Body of pancreas (tissue), 4 donors: Measurements from ENCODE around the gene G3BP2.

Experiments used
- POLR2A ChIP-seq, 3 donors: fragments of 450-650 bp; IDR thresholded peaks; one replicate each; pipeline ENCODE4 v1.6.1; 2016; ENCODE audit warnings: antibody characterized with exemption in 3 of 3, mild to moderate bottlenecking in 2 of 3
- TF ChIP-seq, protein P1 (sequence below), 7 experiments: fragments of 450-650 bp in 4 of 7; fragments of 200-600 bp in 3 of 7; sonication (generic) in 3 of 7; IDR thresholded peaks; one replicate each; pipeline ENCODE4 v1.5.1; 2016 to 2019; ENCODE audit warnings: antibody characterized with exemption in 7 of 7

GRCh38 chr4:75633846-75634245 lies 39.4 kb downstream of the G3BP2 start:
- TF ChIP-seq, protein P1, sequence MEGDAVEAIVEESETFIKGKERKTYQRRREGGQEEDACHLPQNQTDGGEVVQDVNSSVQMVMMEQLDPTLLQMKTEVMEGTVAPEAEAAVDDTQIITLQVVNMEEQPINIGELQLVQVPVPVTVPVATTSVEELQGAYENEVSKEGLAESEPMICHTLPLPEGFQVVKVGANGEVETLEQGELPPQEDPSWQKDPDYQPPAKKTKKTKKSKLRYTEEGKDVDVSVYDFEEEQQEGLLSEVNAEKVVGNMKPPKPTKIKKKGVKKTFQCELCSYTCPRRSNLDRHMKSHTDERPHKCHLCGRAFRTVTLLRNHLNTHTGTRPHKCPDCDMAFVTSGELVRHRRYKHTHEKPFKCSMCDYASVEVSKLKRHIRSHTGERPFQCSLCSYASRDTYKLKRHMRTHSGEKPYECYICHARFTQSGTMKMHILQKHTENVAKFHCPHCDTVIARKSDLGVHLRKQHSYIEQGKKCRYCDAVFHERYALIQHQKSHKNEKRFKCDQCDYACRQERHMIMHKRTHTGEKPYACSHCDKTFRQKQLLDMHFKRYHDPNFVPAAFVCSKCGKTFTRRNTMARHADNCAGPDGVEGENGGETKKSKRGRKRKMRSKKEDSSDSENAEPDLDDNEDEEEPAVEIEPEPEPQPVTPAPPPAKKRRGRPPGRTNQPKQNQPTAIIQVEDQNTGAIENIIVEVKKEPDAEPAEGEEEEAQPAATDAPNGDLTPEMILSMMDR (IDR thresholded peaks at IDR 0.05) = no peak
- no peak for TF ChIP-seq POLR2A (IDR thresholded peaks at IDR 0.05)
